Nucleus accumbens (tissue), 56 donors: ENCODE measurements around the gene POP4.
"Not testable (repeated sequence)": the region's sequence is repeated elsewhere in the genome, so short reads cannot be mapped to it uniquely, and the experiment has no call there.

Source experiments
- DNase-seq, 56 donors: peaks; one replicate each; lab custom pipeline; 2025; lab: John Stamatoyannopoulos, UW

The POP4 gene

GRCh38 chr19:29610213-29610573 lies 4.1 kb downstream of the POP4 start:
- no peak for DNase-seq

- peak in 53 of 56 donors; percentile 10 to 87 (median 61) for DNase-seq
Measured at GRCh38 chr19:29610574-29611271, 4.6 kb downstream of the POP4 start.

- no peak for DNase-seq
Measured at GRCh38 chr19:29612121-29612520, 6.0 kb downstream of the POP4 start.

GRCh38 chr19:29612801-29613595 lies 6.9 kb downstream of the POP4 start:
- DNase-seq = no peak

- DNase-seq = no peak
Measured at GRCh38 chr19:29614046-29614445, 8.0 kb downstream of the POP4 start.

GRCh38 chr19:29614780-29615179 lies 8.7 kb downstream of the POP4 start:
- no peak for DNase-seq

GRCh38 chr19:29615891-29616425 lies 9.9 kb downstream of the POP4 start:
- no peak for DNase-seq

GRCh38 chr19:29616541-29616940 lies 10.5 kb downstream of the POP4 start:
- no peak for DNase-seq

- DNase-seq = no peak
Measured at GRCh38 chr19:29617366-29618266, 11.5 kb downstream of the POP4 start.

- DNase-seq = no peak
Measured at GRCh38 chr19:29618434-29618833, 12.4 kb downstream of the POP4 start.

- DNase-seq = no peak
Measured at GRCh38 chr19:29618871-29619270, 12.8 kb downstream of the POP4 start.

- DNase-seq = no peak
Measured at GRCh38 chr19:29620931-29621351, 14.9 kb downstream of the POP4 start.

GRCh38 chr19:29622166-29623070 lies 16.3 kb downstream of the POP4 start:
- DNase-seq = peak in 4 of 56 donors; percentile 8 to 16 (median 13)

- DNase-seq = no peak
Measured at GRCh38 chr19:29623726-29624488, 17.8 kb downstream of the POP4 start.

- no peak for DNase-seq
Measured at GRCh38 chr19:29624489-29625185, 18.6 kb downstream of the POP4 start.

- no peak for DNase-seq
Measured at GRCh38 chr19:29625186-29625651, 19.1 kb downstream of the POP4 start.

GRCh38 chr19:29626386-29626785 lies 20.3 kb downstream of the POP4 start:
- no peak for DNase-seq

- DNase-seq = not testable (repeated sequence)
Measured at GRCh38 chr19:29626832-29627231, 20.7 kb downstream of the POP4 start.
